Measurements from ENCODE around the gene BRD1. TPM values are rescaled to one million over a fixed set of nuclear protein-coding genes. Genes with fewer than 3 reads are reported as not detected.

BRD1 gene
- total RNA-seq, 1 donor from 2014 or later: 27.7 TPM

DNA sequence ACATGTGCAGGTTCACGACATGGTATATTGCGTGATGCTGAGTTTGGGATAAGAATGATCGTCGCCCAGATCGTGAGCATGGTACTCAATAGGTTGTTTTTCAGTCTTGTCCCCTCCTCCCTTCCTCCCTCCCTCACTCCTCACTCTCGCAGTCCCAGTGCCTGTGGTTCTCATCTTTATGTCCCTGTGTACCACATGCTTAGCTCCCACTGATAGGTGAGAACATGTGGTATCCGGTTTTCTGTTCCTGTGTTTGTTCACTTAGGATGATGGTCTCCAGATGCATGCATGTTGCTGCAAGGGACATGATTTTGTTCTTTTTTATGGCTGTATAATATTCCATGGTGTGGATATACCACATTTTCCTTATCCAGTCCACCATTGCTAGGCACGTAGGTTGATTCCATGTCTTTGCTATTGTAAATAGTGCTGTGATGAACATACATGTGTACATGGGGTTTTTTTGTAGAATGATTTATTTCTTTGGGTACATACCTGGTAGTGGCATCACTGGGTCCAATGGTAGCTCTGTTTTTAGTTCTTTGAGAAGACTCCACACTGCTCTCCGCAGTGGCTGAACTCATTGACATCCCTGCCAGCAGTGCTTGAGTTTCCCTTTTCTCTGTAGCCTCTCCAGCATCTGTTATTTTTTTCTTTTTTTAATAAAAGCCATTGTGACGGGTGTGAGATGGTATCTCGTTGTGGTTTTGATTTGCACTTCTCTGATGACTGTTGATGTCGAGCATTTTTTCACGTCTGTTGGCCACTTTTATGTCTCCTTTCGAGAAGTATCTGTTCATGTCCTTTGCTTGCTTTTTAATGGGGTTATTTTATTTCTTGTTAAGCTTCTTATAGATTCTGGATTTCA, 42.4 kb upstream of the BRD1 start:
- Mint-ChIP-seq H3K36me3 (ENCODE audit: low read depth) (peaks cover 21% of the 10 kb centered on the region), H3K27ac (ENCODE audit: unreplicated experiment) (no peak overlapping the region), H3K27me3 (ENCODE audit: low read depth) (no peaks in the 10 kb centered on the region), H3K9me3 (ENCODE audit: low read depth) (peaks cover 35% of the 10 kb centered on the region), H3K4me1 (ENCODE audit: low read depth) (peaks cover 6% of the 10 kb centered on the region), H3K4me3 (ENCODE audit: unreplicated experiment) (no peak overlapping the region)
- TF ChIP-seq, protein P1, sequence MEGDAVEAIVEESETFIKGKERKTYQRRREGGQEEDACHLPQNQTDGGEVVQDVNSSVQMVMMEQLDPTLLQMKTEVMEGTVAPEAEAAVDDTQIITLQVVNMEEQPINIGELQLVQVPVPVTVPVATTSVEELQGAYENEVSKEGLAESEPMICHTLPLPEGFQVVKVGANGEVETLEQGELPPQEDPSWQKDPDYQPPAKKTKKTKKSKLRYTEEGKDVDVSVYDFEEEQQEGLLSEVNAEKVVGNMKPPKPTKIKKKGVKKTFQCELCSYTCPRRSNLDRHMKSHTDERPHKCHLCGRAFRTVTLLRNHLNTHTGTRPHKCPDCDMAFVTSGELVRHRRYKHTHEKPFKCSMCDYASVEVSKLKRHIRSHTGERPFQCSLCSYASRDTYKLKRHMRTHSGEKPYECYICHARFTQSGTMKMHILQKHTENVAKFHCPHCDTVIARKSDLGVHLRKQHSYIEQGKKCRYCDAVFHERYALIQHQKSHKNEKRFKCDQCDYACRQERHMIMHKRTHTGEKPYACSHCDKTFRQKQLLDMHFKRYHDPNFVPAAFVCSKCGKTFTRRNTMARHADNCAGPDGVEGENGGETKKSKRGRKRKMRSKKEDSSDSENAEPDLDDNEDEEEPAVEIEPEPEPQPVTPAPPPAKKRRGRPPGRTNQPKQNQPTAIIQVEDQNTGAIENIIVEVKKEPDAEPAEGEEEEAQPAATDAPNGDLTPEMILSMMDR (IDR thresholded peaks at IDR 0.05): no peak
- no peak for DNase-seq (ENCODE audit: low spot score)

GRCh38 chr22:49869086-49869830, 41.6 kb upstream of the BRD1 start:
- H3K36me3 Mint-ChIP-seq (ENCODE audit: low read depth): peaks cover 21% of the 10 kb centered on the region
- H3K4me3 Mint-ChIP-seq (ENCODE audit: unreplicated experiment): no peak overlapping the region

DNA sequence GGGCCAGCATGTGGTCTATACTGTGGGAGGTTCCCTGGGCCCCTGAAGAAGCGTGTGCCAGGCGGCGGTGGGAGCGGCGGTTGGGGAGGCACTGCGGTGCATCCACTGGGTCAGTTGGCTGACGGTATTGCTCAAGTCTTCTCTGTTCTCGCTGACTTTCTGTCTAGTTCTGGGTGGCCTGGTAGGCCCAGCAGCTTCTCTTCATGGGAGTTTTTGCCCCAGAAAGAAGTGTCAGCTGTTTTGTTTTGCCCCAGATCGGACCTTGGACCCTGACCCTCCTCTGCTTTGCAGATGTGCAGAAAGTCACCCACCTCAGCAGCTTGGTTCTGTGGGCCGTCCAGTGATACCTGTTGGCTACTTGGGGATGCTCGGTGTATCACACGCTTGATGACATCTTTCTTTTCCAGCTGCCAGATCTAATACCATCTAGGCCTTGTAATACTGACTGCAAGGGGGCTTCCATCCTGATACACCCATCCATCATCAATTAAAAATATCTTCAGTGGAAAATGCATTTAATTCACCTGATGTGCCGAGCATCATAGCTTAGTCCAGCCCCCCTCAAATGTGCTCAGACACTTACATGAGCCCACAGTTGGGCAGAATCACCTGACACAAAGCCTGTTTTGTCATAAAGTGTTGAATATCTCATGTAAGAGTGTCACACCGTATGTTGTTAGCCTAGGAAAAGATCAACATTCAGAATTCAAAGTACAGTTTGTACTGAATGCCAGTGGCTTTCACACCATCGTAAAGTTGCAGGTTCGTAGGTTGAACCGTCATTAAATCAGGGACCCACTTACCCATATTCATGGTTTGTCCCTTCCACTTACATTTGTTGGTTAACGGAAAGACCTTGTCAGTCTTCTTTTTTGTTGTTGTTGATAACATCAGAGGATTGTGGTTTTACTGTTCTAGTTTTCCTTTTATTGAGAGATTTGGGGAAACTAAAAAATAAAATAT, 39.9 kb upstream of the BRD1 start:
- H3K9me3 Mint-ChIP-seq (ENCODE audit: low read depth): peaks cover 35% of the 10 kb centered on the region

More at GRCh38 chr22:49869086-49869830, 41.6 kb upstream of the BRD1 start:
- Mint-ChIP-seq H3K4me1 (ENCODE audit: low read depth) (peaks cover 7% of the 10 kb centered on the region), H3K27ac (ENCODE audit: unreplicated experiment) (no peak overlapping the region), H3K9me3 (ENCODE audit: low read depth) (peaks cover 35% of the 10 kb centered on the region), H3K27me3 (ENCODE audit: low read depth) (no peaks in the 10 kb centered on the region)
- DNase-seq (ENCODE audit: low spot score): peak; percentile 57
- TF ChIP-seq, protein P1 (IDR thresholded peaks at IDR 0.05): no peak

DNA sequence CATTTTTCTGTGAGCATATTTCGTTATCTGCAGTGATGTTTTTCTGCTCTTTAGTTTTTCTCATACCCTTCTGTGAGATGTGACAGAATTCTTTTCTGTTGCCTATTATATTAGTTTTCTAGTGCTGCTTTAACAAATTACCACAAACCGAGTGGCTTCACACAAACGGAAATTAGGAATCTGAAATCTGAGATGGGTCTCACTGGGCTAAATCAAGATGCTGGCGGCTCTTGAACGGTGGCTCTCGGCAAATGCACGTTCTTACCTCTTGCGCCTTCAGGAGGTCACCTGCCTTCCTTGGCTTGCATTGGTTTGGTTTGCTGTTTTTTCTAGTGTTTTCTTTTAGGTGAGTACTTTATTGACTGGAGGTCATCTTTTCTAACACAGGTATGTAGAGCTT, 39.0 kb upstream of the BRD1 start:
- Mint-ChIP-seq H3K27ac (ENCODE audit: unreplicated experiment) (no peak overlapping the region), H3K36me3 (ENCODE audit: low read depth) (peaks cover 21% of the 10 kb centered on the region), H3K4me1 (ENCODE audit: low read depth) (peaks cover 22% of the 10 kb centered on the region), H3K27me3 (ENCODE audit: low read depth) (no peaks in the 10 kb centered on the region), H3K4me3 (ENCODE audit: unreplicated experiment) (no peak overlapping the region), H3K9me3 (ENCODE audit: low read depth) (peaks cover 35% of the 10 kb centered on the region)
- TF ChIP-seq, protein P1 (IDR thresholded peaks at IDR 0.05): no peak
- DNase-seq (ENCODE audit: low spot score): no peak

More for the DNA sequence above, 39.9 kb upstream of the BRD1 start:
- H3K4me3 Mint-ChIP-seq (ENCODE audit: unreplicated experiment): no peak overlapping the region
- H3K36me3 Mint-ChIP-seq (ENCODE audit: low read depth): peaks cover 21% of the 10 kb centered on the region
- no peak for DNase-seq (ENCODE audit: low spot score)
- H3K27ac Mint-ChIP-seq (ENCODE audit: unreplicated experiment): no peak overlapping the region
- no peaks in the 10 kb centered on the region for H3K27me3 Mint-ChIP-seq (ENCODE audit: low read depth)
- peaks cover 15% of the 10 kb centered on the region for H3K4me1 Mint-ChIP-seq (ENCODE audit: low read depth)
- TF ChIP-seq, protein P1 (IDR thresholded peaks at IDR 0.05): no peak

Measured in chondrocyte (in vitro differentiated cells).